ENCODE data around the gene TMEM247.

The TMEM247 gene

GRCh38 chr2:46497766-46498165 lies 18.4 kb downstream of the TMEM247 start:
- DNase-seq (ENCODE audit: low read depth, low spot score) = no peak
- no peak for TF ChIP-seq CTCF (IDR thresholded peaks at IDR 0.05; ENCODE audit: low read depth, low read length)
- in situ Hi-C loops (cut with HindIII; ENCODE audit: low sequenced_read_pairs) = no loop called here
- H3K4me3 ChIP-seq (ENCODE audit: low read depth, low read length) = no peak overlapping the region

GRCh38 chr2:46498681-46499080 lies 19.3 kb downstream of the TMEM247 start:
- TF ChIP-seq CTCF (IDR thresholded peaks at IDR 0.05; ENCODE audit: low read depth, low read length) = no peak
- in situ Hi-C loops (cut with HindIII; ENCODE audit: low sequenced_read_pairs) = no loop called here
- no peak overlapping the region for H3K4me3 ChIP-seq (ENCODE audit: low read depth, low read length)
- no peak for DNase-seq (ENCODE audit: low read depth, low spot score)

GRCh38 chr2:46499392-46499785 lies 20.0 kb downstream of the TMEM247 start:
- peak overlapping the region; percentile 62 for H3K4me3 ChIP-seq (ENCODE audit: low read depth, low read length)
- in situ Hi-C loops (cut with HindIII; ENCODE audit: low sequenced_read_pairs) = no loop called here
- no peak for TF ChIP-seq CTCF (IDR thresholded peaks at IDR 0.05; ENCODE audit: low read depth, low read length)
- no peak for DNase-seq (ENCODE audit: low read depth, low spot score)

- DNase-seq (ENCODE audit: low read depth, low spot score) = no peak
- H3K4me3 ChIP-seq (ENCODE audit: low read depth, low read length) = no peak overlapping the region
- no peak for TF ChIP-seq CTCF (IDR thresholded peaks at IDR 0.05; ENCODE audit: low read depth, low read length)
- in situ Hi-C loops (cut with HindIII; ENCODE audit: low sequenced_read_pairs) = no loop called here
Measured at GRCh38 chr2:46500801-46501200, 21.4 kb downstream of the TMEM247 start.

- TF ChIP-seq CTCF (IDR thresholded peaks at IDR 0.05; ENCODE audit: low read depth, low read length) = no peak
- in situ Hi-C loops (cut with HindIII; ENCODE audit: low sequenced_read_pairs) = no loop called here
- no peak overlapping the region for H3K4me3 ChIP-seq (ENCODE audit: low read depth, low read length)
- DNase-seq (ENCODE audit: low read depth, low spot score) = no peak
Measured at GRCh38 chr2:46502291-46502885, 23.0 kb downstream of the TMEM247 start.

- in situ Hi-C loops (cut with HindIII; ENCODE audit: low sequenced_read_pairs) = no loop called here
- TF ChIP-seq CTCF (IDR thresholded peaks at IDR 0.05; ENCODE audit: low read depth, low read length) = no peak
- no peak overlapping the region for H3K4me3 ChIP-seq (ENCODE audit: low read depth, low read length)
- no peak for DNase-seq (ENCODE audit: low read depth, low spot score)
Measured at GRCh38 chr2:46503686-46504085, 24.3 kb downstream of the TMEM247 start.

GRCh38 chr2:46504221-46504620 lies 24.9 kb downstream of the TMEM247 start:
- no peak for DNase-seq (ENCODE audit: low read depth, low spot score)
- in situ Hi-C loops (cut with HindIII; ENCODE audit: low sequenced_read_pairs) = no loop called here
- no peak overlapping the region for H3K4me3 ChIP-seq (ENCODE audit: low read depth, low read length)
- TF ChIP-seq CTCF (IDR thresholded peaks at IDR 0.05; ENCODE audit: low read depth, low read length) = no peak
